ENCODE measurements around the gene SLC12A6.

- TF ChIP-seq POLR2AphosphoS5 (IDR thresholded peaks at IDR 0.05) (no peak), CTCF (IDR thresholded peaks at IDR 0.05) (no peak), POLR2A (IDR thresholded peaks at IDR 0.05) (no peak), EP300 (IDR thresholded peaks at IDR 0.05; ENCODE audit: low read depth) (no peak)
Measured at GRCh38 chr15:34327906-34328305, 9.7 kb downstream of the SLC12A6 start.

Data from transverse colon (tissue), 4 donors.